T-cell (primary cell): Measurements from ENCODE around the gene SEMA3D. TPM values are rescaled to one million over a fixed set of nuclear protein-coding genes. Genes with fewer than 3 reads are reported as not detected.

Source experiments
- ATAC-seq, 4 experiments: fragments of 200-7000 bp in 3 of 4; fragments of 150-1000 bp in 1 of 4; cut with Tn5 transposase; replicated peaks in 1 of 4; 1 replicate in 3 of 4; 2 replicates in 1 of 4; pipeline ENCODE4 v1.10.0; 2021; ENCODE audit warnings: moderate library complexity in 3 of 4, mild to moderate bottlenecking in 2 of 4, moderate number of reproducible peaks in 1 of 4
- CTCF ChIA-PET, 2 donors: fragments of 300-600 bp; sonication (Branson Sonifier 250); formaldehyde crosslinking; loops; one replicate each; lab custom pipeline; 2022; ENCODE audit warnings: antibody characterized with exemption in 2 of 2; lab: Charles Lee
- POLR2A ChIA-PET, 2 donors: fragments of 300-600 bp; sonication (Branson Sonifier 250); formaldehyde crosslinking; loops; one replicate each; lab custom pipeline; 2022; ENCODE audit warnings: antibody characterized with exemption in 2 of 2; lab: Charles Lee
- DNase-seq, 35 experiments: peaks; one replicate each; pipeline versions ENCODE4 v3.0.0 to v3.0.0-alpha.2; 2013 to 2023
- H3K27ac ChIP-seq: one replicate; pipeline ENCODE4 v1.5.1; 2013; ENCODE audit warnings: low read length
- H3K27me3 ChIP-seq, 2 experiments: replicated peaks in 1 of 2; 1 replicate in 1 of 2; 2 replicates in 1 of 2; pipeline versions ENCODE4 v1.6.1 to v1.7.0; 2013; ENCODE audit warnings: low read length in 1 of 2, mixed read lengths in 1 of 2; ENCODE audit not compliant: control insufficient read depth in 2 of 2, insufficient read depth in 2 of 2; ENCODE audit errors: extremely low read depth in 1 of 2
- H3K36me3 ChIP-seq, 2 donors: 1 replicate in 1 of 2; 2 replicates in 1 of 2; pipeline versions ENCODE4 v1.6.1 to v1.7.0; 2013; ENCODE audit warnings: low read length in 1 of 2; ENCODE audit not compliant: control insufficient read depth in 2 of 2, insufficient read depth in 1 of 2; ENCODE audit errors: extremely low read depth in 1 of 2
- H3K4me1 ChIP-seq, 2 experiments: 1 replicate in 1 of 2; 2 replicates in 1 of 2; pipeline versions ENCODE4 v1.6.1 to v1.7.0; 2013; ENCODE audit warnings: low read length in 2 of 2, mixed read lengths in 1 of 2; ENCODE audit not compliant: insufficient read depth in 2 of 2, control insufficient read depth in 1 of 2; ENCODE audit errors: extremely low read depth in 1 of 2
- H3K4me3 ChIP-seq, 2 donors: 1 replicate in 1 of 2; 2 replicates in 1 of 2; pipeline versions ENCODE4 v1.5.1 to v1.7.0; 2013; ENCODE audit warnings: mild to moderate bottlenecking in 2 of 2, low read length in 1 of 2, moderate library complexity in 1 of 2; ENCODE audit not compliant: control insufficient read depth in 1 of 2; ENCODE audit errors: extremely low read depth in 1 of 2
- H3K9me3 ChIP-seq: 2 replicates; pipeline ENCODE4 v1.7.0; 2013
- H3K27ac Mint-ChIP-seq, 2 donors: one replicate each; pipeline ENCODE4 v1.8.0; 2020 to 2021; ENCODE audit warnings: mild to moderate bottlenecking in 2 of 2, mixed read lengths in 2 of 2
- H3K27me3 Mint-ChIP-seq, 2 donors: one replicate each; pipeline ENCODE4 v1.8.0; 2021 to 2022; ENCODE audit warnings: mixed read lengths in 2 of 2
- H3K36me3 Mint-ChIP-seq: one replicate; pipeline ENCODE4 v1.8.0; 2021; ENCODE audit warnings: mixed read lengths
- H3K4me1 Mint-ChIP-seq, 3 donors: one replicate each; pipeline ENCODE4 v1.8.0; 2020 to 2022; ENCODE audit warnings: mixed read lengths in 3 of 3, mild to moderate bottlenecking in 1 of 3
- H3K4me3 Mint-ChIP-seq, 3 donors: one replicate each; pipeline ENCODE4 v1.8.0; 2020 to 2022; ENCODE audit warnings: mild to moderate bottlenecking in 3 of 3, mixed read lengths in 3 of 3, moderate library complexity in 3 of 3
- H3K9me3 Mint-ChIP-seq, 3 donors: one replicate each; pipeline ENCODE4 v1.8.0; 2020 to 2022; ENCODE audit warnings: mixed read lengths in 3 of 3
- WGBS: methylation state at CpG from one replicate; pipeline ENCODE4 v1.1.5; 2013; ENCODE audit warnings: missing lambda C conversion rate; ENCODE audit not compliant: insufficient coverage; 5-methylcytosine and 5-hydroxymethylcytosine counted together
- total RNA-seq, 35 experiments: library from RNA in 6 of 35; stranded (reverse) in 6 of 35; fragments of 120-200 nt in 1 of 35; gene quantifications; one replicate each; pipeline versions ENCODE4 v1.2.1 to v1.2.4 and lab custom pipeline; 2013 to 2026

SEMA3D gene
- total RNA-seq, 5 donors from 2014 or later (not counting 1 experiment from before 2014, with no cell fraction given), result 0.29 TPM; not detected in 4

DNA sequence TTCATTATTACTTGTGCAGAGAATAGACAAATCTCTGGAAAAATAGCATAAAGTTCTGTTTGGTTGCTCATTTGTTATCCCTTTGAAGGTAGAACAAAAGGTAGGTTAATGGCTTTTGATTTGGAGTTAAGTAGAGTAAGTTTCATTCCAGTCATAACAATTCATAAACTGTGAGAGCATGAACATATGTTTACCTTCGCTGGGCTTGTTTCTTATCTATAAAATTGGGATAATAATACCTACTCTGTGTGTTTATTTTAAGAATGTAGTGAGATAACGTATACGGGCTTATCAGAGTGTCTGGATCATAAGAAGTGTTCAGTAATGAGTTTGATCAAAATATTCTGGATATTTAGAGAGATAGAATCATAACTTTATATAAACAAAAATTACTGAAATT is 155.4 kb downstream of the SEMA3D start:
- no peak overlapping the region for H3K27ac Mint-ChIP-seq
- no peaks in the 10 kb centered on the region for H3K36me3 Mint-ChIP-seq
- H3K4me1 ChIP-seq, result no peaks in the 10 kb centered on the region
- no CpG with 5 or more reads among the region's 3 CpGs for WGBS
- no peaks in the 10 kb centered on the region for H3K27me3 ChIP-seq
- no peak overlapping the region for H3K4me3 Mint-ChIP-seq
- peaks cover 0 to 6% of the 10 kb centered on the region in 2 donors for H3K27me3 Mint-ChIP-seq
- no peak overlapping the region for H3K4me3 ChIP-seq
- H3K9me3 ChIP-seq, result no peaks in the 10 kb centered on the region
- H3K36me3 ChIP-seq, result no peaks in the 10 kb centered on the region
- no peak for ATAC-seq
- no peak for DNase-seq
- H3K9me3 Mint-ChIP-seq, result no peaks in the 10 kb centered on the region
- ChIA-PET CTCF (no interaction called here), POLR2A (no interaction called here)
- H3K27ac ChIP-seq, result no peak overlapping the region
- no peaks in the 10 kb centered on the region for H3K4me1 Mint-ChIP-seq

- Mint-ChIP-seq H3K4me3 (no peak overlapping the region), H3K36me3 (no peaks in the 10 kb centered on the region), H3K27me3 (peaks cover 0 to 6% of the 10 kb centered on the region in 2 donors), H3K4me1 (no peaks in the 10 kb centered on the region), H3K9me3 (no peaks in the 10 kb centered on the region), H3K27ac (no peak overlapping the region)
- Histone ChIP-seq H3K36me3 (no peaks in the 10 kb centered on the region), H3K4me1 (no peaks in the 10 kb centered on the region), H3K9me3 (no peaks in the 10 kb centered on the region), H3K27me3 (no peaks in the 10 kb centered on the region), H3K27ac (no peak overlapping the region), H3K4me3 (no peak overlapping the region)
- POLR2A ChIA-PET, result no interaction called here
- CTCF ChIA-PET, result no interaction called here
- ATAC-seq, result no peak
- no peak for DNase-seq
These were observed 156.0 kb downstream of the SEMA3D start for GRCh38 chr7:85030893-85031292.

GRCh38 chr7:85025312-85025756 is 161.5 kb downstream of the SEMA3D start:
- CTCF ChIA-PET, result interaction anchor here in 1 of 2 donors (1.0 to 2.0 kb wide), 3 partner anchors 1048 to 1094 kb away, joined by 3 to 18 read pairs (median 8); no protein-coding TSS in a partner anchor
- H3K4me1 Mint-ChIP-seq, result no peaks in the 10 kb centered on the region
- no peaks in the 10 kb centered on the region for H3K9me3 Mint-ChIP-seq
- Histone ChIP-seq H3K9me3 (no peaks in the 10 kb centered on the region), H3K4me3 (no peak overlapping the region), H3K4me1 (no peaks in the 10 kb centered on the region), H3K27me3 (no peaks in the 10 kb centered on the region), H3K27ac (no peak overlapping the region), H3K36me3 (no peaks in the 10 kb centered on the region)
- ATAC-seq (no peak), DNase-seq (no peak)
- WGBS, result 100% methylated on average over 2 of the region's 3 CpGs
- POLR2A ChIA-PET, result interaction anchor here in 1 of 2 donors (1.3 kb wide), 1 partner anchor 1089 kb away, joined by 3 read pairs; no protein-coding TSS in a partner anchor
- H3K4me3 Mint-ChIP-seq, result no peak overlapping the region
- no peaks in the 10 kb centered on the region for H3K36me3 Mint-ChIP-seq
- H3K27ac Mint-ChIP-seq, result no peak overlapping the region
- peaks cover 0 to 9% of the 10 kb centered on the region in 2 donors for H3K27me3 Mint-ChIP-seq

DNA sequence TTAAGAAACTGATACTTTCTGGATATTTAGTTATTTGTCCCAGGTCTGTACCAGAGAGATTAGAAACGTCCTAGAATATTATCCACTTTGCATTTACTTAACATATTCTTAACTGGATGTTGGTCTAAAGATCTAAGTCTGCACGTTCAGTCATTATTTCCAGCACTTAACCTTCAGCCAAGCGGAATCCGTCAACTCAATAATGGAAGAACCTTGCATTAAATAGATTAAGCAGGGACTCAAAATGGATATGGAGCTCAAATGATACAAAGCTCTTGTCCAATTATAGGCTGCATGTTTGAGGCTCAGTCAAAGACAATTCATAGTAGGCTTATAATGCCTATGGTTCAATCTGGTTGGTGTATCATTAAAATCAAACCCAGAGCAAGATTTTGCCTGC is 162.9 kb downstream of the SEMA3D start:
- H3K27ac ChIP-seq, result no peak overlapping the region

DNA sequence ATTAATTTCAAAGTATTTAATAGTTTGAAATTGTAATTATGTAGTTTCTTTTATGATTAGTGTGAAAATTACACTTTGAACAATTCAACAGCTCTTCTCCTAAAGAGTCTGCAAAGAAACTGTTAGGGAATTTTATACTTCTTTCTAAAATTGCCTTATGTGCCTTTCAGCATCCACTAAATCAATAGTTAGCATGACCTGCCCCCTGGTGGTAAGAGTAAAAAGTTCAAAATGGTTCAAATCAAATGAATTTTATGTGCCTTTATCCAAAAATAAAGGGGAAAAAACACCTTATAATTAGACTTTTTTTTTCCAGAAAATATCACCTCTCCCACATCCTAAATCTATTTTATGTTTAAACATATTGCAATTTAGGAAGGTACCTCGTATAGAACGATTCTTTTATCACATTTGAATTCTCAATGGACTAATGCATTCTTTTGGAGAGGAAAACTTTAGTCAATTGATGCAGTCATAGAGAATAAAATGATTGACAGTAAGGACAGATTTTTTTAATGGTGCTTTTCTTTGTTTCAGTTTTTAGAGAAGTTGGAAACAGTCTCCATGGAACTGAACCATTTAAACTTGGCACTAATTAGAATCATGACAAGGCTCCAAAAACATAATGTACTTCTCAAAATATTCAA is 163.7 kb downstream of the SEMA3D start:
- no CpG with 5 or more reads among the region's 2 CpGs for WGBS
- ATAC-seq (no peak), DNase-seq (peak in 10 of 35 experiments; percentile 0 to 54 (median 8))
- POLR2A ChIA-PET, result interaction anchor here in 1 of 2 donors (1.1 kb wide), 1 partner anchor 13 kb away, joined by 6 read pairs; no protein-coding TSS in a partner anchor
- Histone ChIP-seq H3K27ac (no peak overlapping the region), H3K9me3 (no peaks in the 10 kb centered on the region), H3K4me3 (no peak overlapping the region), H3K4me1 (no peaks in the 10 kb centered on the region), H3K27me3 (no peaks in the 10 kb centered on the region), H3K36me3 (no peaks in the 10 kb centered on the region)
- Mint-ChIP-seq H3K4me1 (no peaks in the 10 kb centered on the region), H3K4me3 (no peak overlapping the region), H3K27ac (no peak overlapping the region), H3K27me3 (peaks cover 0 to 3% of the 10 kb centered on the region in 2 donors), H3K9me3 (no peaks in the 10 kb centered on the region), H3K36me3 (no peaks in the 10 kb centered on the region)
- CTCF ChIA-PET, result interaction anchor here (0.5 to 4.0 kb wide), 17 partner anchors 9 to 1091 kb away, joined by 3 to 30 read pairs (median 4); no protein-coding TSS in a partner anchor

More for the DNA sequence above, 162.9 kb downstream of the SEMA3D start:
- no peaks in the 10 kb centered on the region for H3K9me3 ChIP-seq
- Mint-ChIP-seq H3K27ac (no peak overlapping the region), H3K4me1 (no peaks in the 10 kb centered on the region), H3K27me3 (peaks cover 0 to 4% of the 10 kb centered on the region in 2 donors), H3K4me3 (no peak overlapping the region), H3K9me3 (no peaks in the 10 kb centered on the region), H3K36me3 (no peaks in the 10 kb centered on the region)
- H3K27me3 ChIP-seq, result no peaks in the 10 kb centered on the region
- POLR2A ChIA-PET, result interaction anchor here in 1 of 2 donors (1.1 kb wide), 1 partner anchor 14 kb away, joined by 6 read pairs; no protein-coding TSS in a partner anchor
- ATAC-seq, result no peak
- no peaks in the 10 kb centered on the region for H3K36me3 ChIP-seq
- no peaks in the 10 kb centered on the region for H3K4me1 ChIP-seq
- H3K4me3 ChIP-seq, result no peak overlapping the region
- no peak for DNase-seq
- WGBS, result no CpG with 5 or more reads among the region's 4 CpGs
- CTCF ChIA-PET, result interaction anchor here (0.6 to 2.0 kb wide), 9 partner anchors 10 to 1091 kb away, joined by 3 to 18 read pairs (median 3); no protein-coding TSS in a partner anchor

GRCh38 chr7:85022064-85022697 is 164.7 kb downstream of the SEMA3D start:
- H3K27ac Mint-ChIP-seq, result no peak overlapping the region
- DNase-seq (no peak), ATAC-seq (no peak)
- Histone ChIP-seq H3K4me1 (no peaks in the 10 kb centered on the region), H3K9me3 (no peaks in the 10 kb centered on the region), H3K36me3 (no peaks in the 10 kb centered on the region), H3K27me3 (no peaks in the 10 kb centered on the region), H3K27ac (no peak overlapping the region), H3K4me3 (no peak overlapping the region)
- no peak overlapping the region for H3K4me3 Mint-ChIP-seq
- H3K9me3 Mint-ChIP-seq, result no peaks in the 10 kb centered on the region
- ChIA-PET POLR2A (no interaction called here), CTCF (interaction anchor here (0.5 to 4.0 kb wide), 12 partner anchors 9 to 1090 kb away, joined by 3 to 30 read pairs (median 4); no protein-coding TSS in a partner anchor)
- 74% methylated on average over 2 of the region's 5 CpGs for WGBS
- H3K27me3 Mint-ChIP-seq, result peaks cover 0 to 3% of the 10 kb centered on the region in 2 donors
- no peaks in the 10 kb centered on the region for H3K4me1 Mint-ChIP-seq
- H3K36me3 Mint-ChIP-seq, result no peaks in the 10 kb centered on the region
